Nephron progenitor cell (in vitro differentiated cells): ENCODE measurements around the gene AGXT2.

Experiments used
- DNase-seq: peaks from one replicate; pipeline ENCODE4 v3.0.0; 2021
- H3K27ac Mint-ChIP-seq: 2 replicates; pipeline ENCODE4 v1.8.0; 2021; ENCODE audit warnings: mild to moderate bottlenecking, moderate library complexity, mixed read lengths
- H3K27me3 Mint-ChIP-seq: 2 replicates; pipeline ENCODE4 v1.8.0; 2021; ENCODE audit warnings: mild to moderate bottlenecking, low read depth, mixed read lengths; ENCODE audit not compliant: poor library complexity
- H3K36me3 Mint-ChIP-seq: 2 replicates; pipeline ENCODE4 v1.8.0; 2021; ENCODE audit warnings: low read depth, mixed read lengths
- H3K4me1 Mint-ChIP-seq: 2 replicates; pipeline ENCODE4 v1.8.0; 2021; ENCODE audit warnings: mixed read lengths
- H3K4me3 Mint-ChIP-seq: 2 replicates; pipeline ENCODE4 v1.8.0; 2021; ENCODE audit warnings: mild to moderate bottlenecking, moderate library complexity, mixed read lengths
- H3K9me3 Mint-ChIP-seq: 2 replicates; pipeline ENCODE4 v1.8.0; 2021; ENCODE audit warnings: mild to moderate bottlenecking, moderate library complexity, mixed read lengths
- CTCF ChIP-seq: fragments of 200-600 bp; sonication (generic); IDR thresholded peaks from 2 replicates; pipeline ENCODE4 v1.5.0; 2021; ENCODE audit warnings: antibody characterized with exemption

AGXT2 gene

GRCh38 chr5:35061211-35061770, 13.5 kb upstream of the AGXT2 start:
- no peak for TF ChIP-seq CTCF
- Mint-ChIP-seq H3K4me1 (peaks cover 15% of the 10 kb centered on the region), H3K36me3 (peaks cover 12% of the 10 kb centered on the region), H3K9me3 (no peaks in the 10 kb centered on the region), H3K4me3 (no peak overlapping the region), H3K27me3 (no peaks in the 10 kb centered on the region), H3K27ac (no peak overlapping the region)
- DNase-seq = no peak

- Mint-ChIP-seq H3K36me3 (peaks cover under 1% of the 10 kb centered on the region), H3K27ac (no peak overlapping the region), H3K9me3 (no peaks in the 10 kb centered on the region), H3K4me1 (peaks cover 15% of the 10 kb centered on the region), H3K4me3 (no peak overlapping the region), H3K27me3 (no peaks in the 10 kb centered on the region)
- no peak for DNase-seq
- no peak for TF ChIP-seq CTCF
Measured at GRCh38 chr5:35060236-35060635, 12.5 kb upstream of the AGXT2 start.

- Mint-ChIP-seq H3K36me3 (no peaks in the 10 kb centered on the region), H3K9me3 (no peaks in the 10 kb centered on the region), H3K4me1 (peaks cover 15% of the 10 kb centered on the region), H3K4me3 (no peak overlapping the region), H3K27ac (no peak overlapping the region), H3K27me3 (no peaks in the 10 kb centered on the region)
- DNase-seq = no peak
- no peak for TF ChIP-seq CTCF
Measured at GRCh38 chr5:35059251-35059650, 11.5 kb upstream of the AGXT2 start.

GRCh38 chr5:35058374-35058788, 10.6 kb upstream of the AGXT2 start:
- H3K27me3 Mint-ChIP-seq = no peaks in the 10 kb centered on the region
- no peaks in the 10 kb centered on the region for H3K9me3 Mint-ChIP-seq
- no peaks in the 10 kb centered on the region for H3K36me3 Mint-ChIP-seq
- DNase-seq = no peak
- H3K4me3 Mint-ChIP-seq = no peak overlapping the region
- peaks cover 15% of the 10 kb centered on the region for H3K4me1 Mint-ChIP-seq
- no peak for TF ChIP-seq CTCF
- H3K27ac Mint-ChIP-seq = no peak overlapping the region

GRCh38 chr5:35056686-35057085, 8.9 kb upstream of the AGXT2 start:
- no peak for TF ChIP-seq CTCF
- Mint-ChIP-seq H3K4me3 (no peak overlapping the region), H3K9me3 (no peaks in the 10 kb centered on the region), H3K27me3 (no peaks in the 10 kb centered on the region), H3K4me1 (peaks cover 15% of the 10 kb centered on the region), H3K36me3 (no peaks in the 10 kb centered on the region), H3K27ac (no peak overlapping the region)
- no peak for DNase-seq

- Mint-ChIP-seq H3K4me3 (no peak overlapping the region), H3K9me3 (no peaks in the 10 kb centered on the region), H3K36me3 (no peaks in the 10 kb centered on the region), H3K4me1 (no peaks in the 10 kb centered on the region), H3K27me3 (no peaks in the 10 kb centered on the region), H3K27ac (no peak overlapping the region)
- DNase-seq = no peak
- no peak for TF ChIP-seq CTCF
Measured at GRCh38 chr5:35052838-35053237, 5.1 kb upstream of the AGXT2 start.
